ENCODE measurements around the gene ATXN1.

DNA sequence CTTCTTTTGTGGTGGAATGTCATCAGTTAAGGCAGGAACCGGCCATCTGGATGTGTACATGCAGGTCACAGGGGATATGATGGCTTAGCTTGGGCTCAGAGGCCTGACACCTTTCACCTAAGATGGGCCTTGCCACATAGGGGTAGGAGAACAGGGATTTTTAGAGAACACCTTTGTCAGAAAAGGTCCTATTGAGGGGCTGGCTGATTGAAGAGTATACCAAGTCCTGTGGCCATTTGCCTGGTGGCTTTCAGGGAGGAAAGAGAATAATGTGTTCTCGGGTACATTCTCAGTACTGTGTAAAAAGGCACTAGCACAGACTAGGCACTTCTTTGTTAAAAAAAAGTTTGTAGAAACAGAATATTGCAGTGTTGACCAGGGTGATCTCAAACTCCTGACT lies 496.5 kb downstream of the ATXN1 start:
- TF ChIP-seq, protein P1, sequence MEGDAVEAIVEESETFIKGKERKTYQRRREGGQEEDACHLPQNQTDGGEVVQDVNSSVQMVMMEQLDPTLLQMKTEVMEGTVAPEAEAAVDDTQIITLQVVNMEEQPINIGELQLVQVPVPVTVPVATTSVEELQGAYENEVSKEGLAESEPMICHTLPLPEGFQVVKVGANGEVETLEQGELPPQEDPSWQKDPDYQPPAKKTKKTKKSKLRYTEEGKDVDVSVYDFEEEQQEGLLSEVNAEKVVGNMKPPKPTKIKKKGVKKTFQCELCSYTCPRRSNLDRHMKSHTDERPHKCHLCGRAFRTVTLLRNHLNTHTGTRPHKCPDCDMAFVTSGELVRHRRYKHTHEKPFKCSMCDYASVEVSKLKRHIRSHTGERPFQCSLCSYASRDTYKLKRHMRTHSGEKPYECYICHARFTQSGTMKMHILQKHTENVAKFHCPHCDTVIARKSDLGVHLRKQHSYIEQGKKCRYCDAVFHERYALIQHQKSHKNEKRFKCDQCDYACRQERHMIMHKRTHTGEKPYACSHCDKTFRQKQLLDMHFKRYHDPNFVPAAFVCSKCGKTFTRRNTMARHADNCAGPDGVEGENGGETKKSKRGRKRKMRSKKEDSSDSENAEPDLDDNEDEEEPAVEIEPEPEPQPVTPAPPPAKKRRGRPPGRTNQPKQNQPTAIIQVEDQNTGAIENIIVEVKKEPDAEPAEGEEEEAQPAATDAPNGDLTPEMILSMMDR (IDR thresholded peaks at IDR 0.05): no peak
- no peak for TF ChIP-seq POLR2A (IDR thresholded peaks at IDR 0.05)
- TF ChIP-seq POLR2AphosphoS5 (IDR thresholded peaks at IDR 0.05): no peak

All from gastroesophageal sphincter (tissue), 3 donors.